Keratinocyte (primary cell): ENCODE measurements around the gene UBE2A. TPM values are rescaled to one million over a fixed set of nuclear protein-coding genes. Genes with fewer than 3 reads are reported as not detected.

Experiments
- DNase-seq: peaks from one replicate; pipeline ENCODE4 v3.0.0-alpha.2; 2011; ENCODE audit warnings: low read depth, missing footprints, low spot score
- FAIRE-seq: peaks from 2 replicates; lab custom pipeline; 2011; peaks lifted over from hg19 to GRCh38; lab: Jason Lieb, UNC
- H2AFZ ChIP-seq: 2 replicates; pipeline ENCODE4 v1.6.0; 2012; ENCODE audit warnings: low read length, control low read depth, inconsistent platforms; ENCODE audit not compliant: control insufficient read depth
- H3K27ac ChIP-seq: 2 replicates; pipeline ENCODE4 v1.5.1; 2011; ENCODE audit warnings: low read length; ENCODE audit not compliant: control insufficient read depth, insufficient read depth
- H3K27me3 ChIP-seq: 3 replicates; pipeline ENCODE4 v1.6.0; 2011; ENCODE audit warnings: low read length; ENCODE audit not compliant: control insufficient read depth, insufficient read depth; ENCODE audit errors: extremely low read depth
- H3K36me3 ChIP-seq, 2 experiments: 2 replicates in 1 of 2; 3 replicates in 1 of 2; pipeline ENCODE4 v1.5.1; 2011; ENCODE audit warnings: low read length in 2 of 2, mild to moderate bottlenecking in 1 of 2; ENCODE audit not compliant: control insufficient read depth in 2 of 2, insufficient read depth in 2 of 2; ENCODE audit errors: extremely low read depth in 1 of 2
- H3K4me1 ChIP-seq: 3 replicates; pipeline ENCODE4 v1.5.1; 2011; ENCODE audit warnings: low read length; ENCODE audit not compliant: control insufficient read depth, insufficient read depth; ENCODE audit errors: extremely low read depth
- H3K4me2 ChIP-seq: 3 replicates; pipeline ENCODE4 v1.6.0; 2011; ENCODE audit warnings: low read depth, low read length; ENCODE audit not compliant: control insufficient read depth, insufficient read depth; ENCODE audit errors: extremely low read depth
- H3K4me3 ChIP-seq, 3 experiments: fragments of 200-600 bp in 1 of 3; sonication (generic) in 1 of 3; 2 replicates in 2 of 3; 3 replicates in 1 of 3; pipeline ENCODE4 v1.5.1; 2011 to 2016; ENCODE audit warnings: low read length in 3 of 3, mild to moderate bottlenecking in 3 of 3, control low read depth in 2 of 3, inconsistent platforms in 1 of 3, low read depth in 1 of 3, mixed read lengths in 1 of 3, mixed run types in 1 of 3, moderate library complexity in 1 of 3; ENCODE audit not compliant: control insufficient read depth in 2 of 3, insufficient read depth in 2 of 3; ENCODE audit errors: extremely low read depth in 1 of 3
- H3K79me2 ChIP-seq: 2 replicates; pipeline ENCODE4 v1.6.0; 2012; ENCODE audit warnings: low read length; ENCODE audit not compliant: control insufficient read depth, insufficient read depth
- H3K9ac ChIP-seq: 3 replicates; pipeline ENCODE4 v1.6.0; 2011; ENCODE audit warnings: low read length; ENCODE audit not compliant: control insufficient read depth, insufficient read depth; ENCODE audit errors: extremely low read depth
- H3K9me1 ChIP-seq: 3 replicates; pipeline ENCODE4 v1.6.0; 2011; ENCODE audit warnings: low read length; ENCODE audit not compliant: control insufficient read depth, insufficient read depth; ENCODE audit errors: extremely low read depth
- H3K9me3 ChIP-seq: 2 replicates; pipeline ENCODE4 v1.5.1; 2012; ENCODE audit warnings: low read depth, low read length; ENCODE audit not compliant: control insufficient read depth
- H4K20me1 ChIP-seq: 3 replicates; pipeline ENCODE4 v1.6.0; 2011; ENCODE audit warnings: low read length; ENCODE audit not compliant: control insufficient read depth, insufficient read depth; ENCODE audit errors: extremely low read depth
- CTCF ChIP-seq, 3 experiments: IDR thresholded peaks in 1 of 3; conservative IDR thresholded peaks in 1 of 3; optimal IDR thresholded peaks in 1 of 3; 2 replicates in 2 of 3; 3 replicates in 1 of 3; pipeline versions ENCODE3 to v1.5.1; 2011; ENCODE audit warnings: low read length in 3 of 3, mild to moderate bottlenecking in 3 of 3, moderate library complexity in 2 of 3, control low read depth in 1 of 3, inconsistent platforms in 1 of 3; ENCODE audit not compliant: insufficient read depth in 2 of 3; ENCODE audit errors: extremely low read depth in 1 of 3
- EZH2 ChIP-seq: IDR thresholded peaks from one replicate; pipeline ENCODE4 v1.6.1; 2012; ENCODE audit warnings: inconsistent platforms, mild to moderate bottlenecking, low read length, moderate library complexity
- dilution Hi-C: fragments of 300-500 bp; cut with MboI; formaldehyde crosslinking; loops from one replicate; pipeline ENCODE4 v1.7.0; 2020; ENCODE audit warnings: low sequenced_read_pairs; ENCODE audit not compliant: extremely low pct_ligation_motif_present
- polyA minus RNA-seq, 3 experiments: library from RNA; depleted of rRNA, polyadenylated mRNA; stranded (reverse); fragments of >200 nt; gene quantifications; 1 replicate in 1 of 3; 2 replicates in 1 of 3; 3 replicates in 1 of 3; pipeline ENCODE4 v1.2.3, GENCODE V29; 2011
- polyA plus RNA-seq, 5 experiments: library from polyadenylated mRNA; depleted of rRNA in 3 of 5; stranded (reverse) in 3 of 5; stranded (forward) in 1 of 5; unstranded in 1 of 5; fragments of >200 nt; gene quantifications; 1 replicate in 1 of 5; 2 replicates in 3 of 5; 3 replicates in 1 of 5; pipeline versions ENCODE4 v1.2.1 to v1.2.3, GENCODE V29; 2011 to 2012; ENCODE audit warnings: missing spikeins in 2 of 5, low read depth in 1 of 5, low replicate concordance in 1 of 5

UBE2A gene
- polyA plus RNA-seq: 49.0 to 81.6 TPM (median 76.2 TPM) in 3 replicates
- polyA plus RNA-seq (2011; ENCODE audit: low read depth): 64.8 TPM
- polyA plus RNA-seq (2011; cell fraction: cytosol; rRNA removed): 69.4 and 138 TPM in 2 replicates
- polyA plus RNA-seq (2011; cell fraction: nucleus; rRNA removed): 74.4 and 76.7 TPM in 2 replicates
- 66.2 and 84.8 TPM in 2 replicates for polyA plus RNA-seq (2012; ENCODE audit: low replicate concordance)
- 20.0 to 34.1 TPM (median 23.3 TPM) in 3 replicates for polyA minus RNA-seq
- polyA minus RNA-seq (2011; cell fraction: cytosol; rRNA and poly(A)+ RNA removed): 72.9 TPM
- polyA minus RNA-seq (2011; cell fraction: nucleus; rRNA and poly(A)+ RNA removed): 16.5 and 24.3 TPM in 2 replicates

DNA sequence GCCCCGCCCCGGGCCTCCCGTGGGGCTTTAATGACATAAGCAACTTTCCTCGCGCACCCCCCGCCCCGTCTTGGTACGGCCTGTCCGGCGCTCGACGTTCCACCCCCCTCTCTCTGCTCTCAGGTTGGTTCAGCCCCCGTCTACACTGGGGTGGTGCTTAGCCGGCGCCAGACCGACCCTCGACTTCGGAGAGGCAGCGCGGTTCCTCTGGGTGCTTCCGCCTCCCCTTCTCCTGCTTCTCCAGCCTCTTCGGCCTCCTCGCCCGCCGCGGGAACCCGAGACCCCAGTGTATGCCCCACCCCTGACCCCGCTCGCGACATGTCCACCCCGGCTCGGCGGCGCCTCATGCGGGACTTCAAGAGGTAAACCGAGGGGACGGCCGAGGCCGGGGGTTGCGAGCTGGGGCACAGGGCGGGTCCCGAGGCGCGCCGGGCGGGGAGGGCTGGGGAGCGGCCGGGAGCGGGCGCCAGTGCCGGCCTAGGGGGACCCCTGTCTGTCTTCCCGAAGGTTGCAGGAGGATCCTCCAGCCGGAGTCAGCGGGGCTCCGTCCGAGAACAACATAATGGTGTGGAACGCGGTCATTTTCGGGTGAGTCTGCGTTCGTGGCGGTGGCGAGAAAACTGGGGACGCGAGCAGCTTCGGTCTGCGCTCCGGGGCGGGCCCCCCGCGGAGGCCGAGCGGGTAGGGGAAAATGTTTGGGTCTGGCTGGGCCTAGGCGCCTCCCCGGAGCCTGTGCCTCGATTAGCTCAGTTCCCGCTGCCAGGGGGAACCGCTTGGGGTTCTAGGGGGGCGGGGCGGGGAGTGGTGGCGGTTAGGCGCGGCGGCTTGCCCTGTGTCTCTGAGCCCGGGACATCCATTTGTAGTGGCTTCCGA is at the start of gene UBE2A:
Gene UBE2A, plus strand, starts transcription at position 170 of the 873 bp plus-strand sequence. Its CDS starts 149 bp downstream, at position 319.
- no peaks in the 10 kb centered on the region for H3K9me3 ChIP-seq
- peaks cover 7% of the 10 kb centered on the region for H3K4me1 ChIP-seq
- peak within 1 kb of the TSS; percentile 78 for H3K4me2 ChIP-seq
- no peak for FAIRE-seq
- DNase-seq: peak; percentile 25
- H3K9me1 ChIP-seq: no peaks in the 10 kb centered on the region
- H3K27ac ChIP-seq: peak within 1 kb of the TSS; percentile 58
- H3K4me3 ChIP-seq: peak within 1 kb of the TSS; percentile 57 to 73 (median 70)
- H3K9ac ChIP-seq: peak within 1 kb of the TSS; percentile 82
- peak within 1 kb of the TSS; percentile 81 for H2AFZ ChIP-seq
- dilution Hi-C loops: no loop called here
- TF ChIP-seq CTCF (optimal IDR thresholded peaks at IDR 0.05 in 1 of 3, IDR thresholded peaks at IDR 0.05 in 1 of 3, conservative IDR thresholded peaks at IDR 0.05 in 1 of 3; ENCODE audit: extremely low read depth in 1 of 3, insufficient read depth in 2 of 3, low read length in 3 of 3) (peak; percentile 13 to 47 (median 26)), EZH2 (no peak)
- H3K36me3 ChIP-seq: no peaks in the 10 kb centered on the region
- peaks cover 8% of the 10 kb centered on the region for H3K79me2 ChIP-seq
- no peaks in the 10 kb centered on the region for H3K27me3 ChIP-seq
- H4K20me1 ChIP-seq: no peaks in the 10 kb centered on the region

DNA sequence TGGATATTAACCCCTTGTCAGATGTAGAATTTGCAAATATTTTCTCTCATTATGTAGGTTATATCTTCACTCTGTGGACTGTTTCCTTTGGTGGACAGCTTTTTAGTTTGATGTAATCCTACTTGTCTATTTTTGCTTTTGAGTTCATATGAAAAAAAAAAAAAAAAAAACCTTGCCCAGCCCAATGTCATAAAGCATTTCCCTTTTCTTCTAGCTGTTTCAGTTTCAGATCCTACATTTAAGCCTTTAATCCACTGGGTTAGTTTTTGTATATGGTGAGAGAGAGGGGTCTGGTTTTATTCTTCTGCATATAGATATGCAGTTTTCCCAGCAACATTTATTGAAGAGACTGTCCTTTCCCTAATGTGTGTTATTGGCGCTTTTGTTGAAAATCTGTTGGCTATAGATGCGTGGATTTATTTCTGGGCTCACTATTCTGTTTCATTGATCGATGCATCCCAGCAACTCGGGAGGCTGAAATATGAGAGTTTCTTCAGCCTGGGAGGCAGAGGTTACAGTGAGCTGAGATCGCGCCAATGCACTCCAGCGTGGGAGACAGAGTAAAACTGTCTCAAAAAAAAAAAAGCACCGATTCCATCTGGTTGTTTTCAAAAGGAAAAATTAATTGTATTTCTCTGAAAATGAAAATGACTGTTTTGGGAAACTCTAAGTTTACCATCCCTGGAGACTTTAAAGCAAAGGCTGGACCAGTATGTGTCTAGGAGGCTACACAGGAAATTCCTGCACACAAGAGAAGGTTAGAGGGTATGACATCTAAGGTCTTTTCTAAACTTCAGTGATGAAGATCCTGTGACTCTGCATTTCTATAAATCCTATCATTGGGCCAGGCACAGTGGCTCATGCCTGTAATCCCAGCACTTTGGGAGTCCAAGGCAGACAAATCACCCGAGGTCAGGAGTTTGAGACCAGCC is 44.8 kb upstream of the UBE2A start:
- no peaks in the 10 kb centered on the region for H3K4me1 ChIP-seq
- no peaks in the 10 kb centered on the region for H3K36me3 ChIP-seq
- no peaks in the 10 kb centered on the region for H3K79me2 ChIP-seq
- H3K9me1 ChIP-seq: no peaks in the 10 kb centered on the region
- DNase-seq (no peak), FAIRE-seq (no peak)
- no peaks in the 10 kb centered on the region for H3K9me3 ChIP-seq
- H2AFZ ChIP-seq: no peak overlapping the region
- H4K20me1 ChIP-seq: no peaks in the 10 kb centered on the region
- H3K27ac ChIP-seq: no peak overlapping the region
- dilution Hi-C loops: no loop called here
- H3K9ac ChIP-seq: no peak overlapping the region
- TF ChIP-seq CTCF (optimal IDR thresholded peaks at IDR 0.05 in 1 of 3, IDR thresholded peaks at IDR 0.05 in 1 of 3, conservative IDR thresholded peaks at IDR 0.05 in 1 of 3; ENCODE audit: extremely low read depth in 1 of 3, insufficient read depth in 2 of 3, low read length in 3 of 3) (no peak), EZH2 (no peak)
- no peak overlapping the region for H3K4me2 ChIP-seq
- no peak overlapping the region for H3K4me3 ChIP-seq
- H3K27me3 ChIP-seq: no peaks in the 10 kb centered on the region
